Sigmoid colon (tissue), 7 donors: ENCODE data around the gene PKN1. TPM values are rescaled to one million over a fixed set of nuclear protein-coding genes. Genes with fewer than 3 reads are reported as not detected.
A peak's percentile ranks its signal among the peaks of the same experiment; 100 is the strongest.
"Not testable (repeated sequence)": the region's sequence is repeated elsewhere in the genome, so short reads cannot be mapped to it uniquely, and the experiment has no call there.

Experiments used
- DNase-seq: peaks from one replicate; pipeline ENCODE4 v3.0.0-alpha.2; 2019
- H3K27ac ChIP-seq, 4 donors: fragments of 200-600 bp; sonication (generic); one replicate each; pipeline ENCODE4 v1.5.1; 2016 to 2019; ENCODE audit warnings: mild to moderate bottlenecking in 1 of 4
- H3K27me3 ChIP-seq, 3 donors: fragments of 200-600 bp; sonication (generic); one replicate each; pipeline ENCODE4 v1.5.1; 2019; ENCODE audit warnings: mild to moderate bottlenecking in 1 of 3
- H3K36me3 ChIP-seq, 4 donors: fragments of 200-600 bp; sonication (generic); one replicate each; pipeline ENCODE4 v1.5.1; 2016 to 2019
- H3K4me1 ChIP-seq, 4 donors: fragments of 200-600 bp; sonication (generic); one replicate each; pipeline ENCODE4 v1.5.1; 2017 to 2019
- H3K4me3 ChIP-seq, 4 donors: fragments of 200-600 bp; sonication (generic); one replicate each; pipeline ENCODE4 v1.5.1; 2017 to 2019; ENCODE audit warnings: mild to moderate bottlenecking in 2 of 4, moderate library complexity in 1 of 4
- H3K9me3 ChIP-seq, 4 donors: fragments of 200-600 bp in 3 of 4; sonication (generic) in 3 of 4; one replicate each; pipeline versions ENCODE4 v1.5.1 to v1.6.1; 2013 to 2019
- CTCF ChIP-seq, 4 experiments: fragments of 450-650 bp in 3 of 4; fragments of 200-600 bp in 1 of 4; IDR thresholded peaks; one replicate each; pipeline ENCODE4 v1.5.1; 2016 to 2019; ENCODE audit warnings: antibody characterized with exemption in 4 of 4, mild to moderate bottlenecking in 3 of 4, moderate library complexity in 2 of 4
- EP300 ChIP-seq, 4 donors: sonication (generic); formaldehyde crosslinking; IDR thresholded peaks; one replicate each; pipeline ENCODE4 v1.6.1; 2017; ENCODE audit warnings: antibody characterized with exemption in 4 of 4
- POLR2A ChIP-seq, 2 donors: fragments of 450-650 bp; IDR thresholded peaks; one replicate each; pipeline ENCODE4 v1.6.1; 2016; ENCODE audit warnings: antibody characterized with exemption in 2 of 2, mild to moderate bottlenecking in 2 of 2, moderate library complexity in 2 of 2
- POLR2AphosphoS5 ChIP-seq, 4 donors: sonication (generic); formaldehyde crosslinking; IDR thresholded peaks; one replicate each; pipeline ENCODE4 v1.6.1; 2017; ENCODE audit warnings: antibody characterized with exemption in 4 of 4
- WGBS, 2 donors: extraction: QIAGEN DNeasy Blood & Tissue Kit; methylation state at CpG; one replicate each; pipeline ENCODE4 v1.1.7; 2013; 5-methylcytosine and 5-hydroxymethylcytosine counted together
- intact Hi-C: fragments of 100-400 bp; cut with DNase I; formaldehyde crosslinking; loops from one replicate; pipeline ENCODE4 v1.15.1; 2023
- polyA plus RNA-seq, 3 donors: library from polyadenylated mRNA; stranded (reverse); fragments of 200-250 nt; gene quantifications; one replicate each; pipeline ENCODE4 v1.2.3, GENCODE V29; 2013
- total RNA-seq, 4 donors: library from RNA; depleted of rRNA; stranded (reverse); fragments of >200 nt; gene quantifications; one replicate each; pipeline ENCODE4 v1.1.0, GENCODE V29; 2016
- donor health status: healthy with polysubstance abuse.
- donor health status: Bipolar disorder and iron deficiency.
- donor health status: healthy.

The PKN1 gene
- total and polyA plus RNA-seq, 7 donors = 20.8 to 126 (median 79.2) TPM

- WGBS, 2 donors = 82 to 85% methylated on average over 11 of the region's 11 CpGs
- no peak for DNase-seq
- H3K27ac ChIP-seq = no peak overlapping the region
- H3K4me3 ChIP-seq = no peak overlapping the region
- TF ChIP-seq POLR2AphosphoS5 (IDR thresholded peaks at IDR 0.05) (no peak), CTCF (IDR thresholded peaks at IDR 0.05) (no peak), EP300 (IDR thresholded peaks at IDR 0.05) (no peak), POLR2A (IDR thresholded peaks at IDR 0.05) (no peak)
- intact Hi-C loops = no loop called here
- H3K27me3 ChIP-seq = no peaks in the 10 kb centered on the region
- H3K9me3 ChIP-seq = no peaks in the 10 kb centered on the region
- peaks cover 0 to under 1% (median 0%) of the 10 kb centered on the region in 4 donors for H3K4me1 ChIP-seq
- H3K36me3 ChIP-seq = no peaks in the 10 kb centered on the region
Measured at GRCh38 chr19:14502334-14503092, 69.4 kb downstream of the PKN1 start.

GRCh38 chr19:14503285-14503684 lies 70.2 kb downstream of the PKN1 start:
- TF ChIP-seq CTCF (IDR thresholded peaks at IDR 0.05) (no peak), POLR2AphosphoS5 (IDR thresholded peaks at IDR 0.05) (no peak), POLR2A (IDR thresholded peaks at IDR 0.05) (no peak), EP300 (IDR thresholded peaks at IDR 0.05) (no peak)
- Histone ChIP-seq H3K4me1 (no peaks in the 10 kb centered on the region), H3K27me3 (no peaks in the 10 kb centered on the region), H3K9me3 (no peaks in the 10 kb centered on the region), H3K4me3 (no peak overlapping the region), H3K27ac (no peak overlapping the region), H3K36me3 (no peaks in the 10 kb centered on the region)
- WGBS, 2 donors = 68 to 86% methylated on average over 1 of the region's 1 CpG
- DNase-seq = no peak
- intact Hi-C loops = no loop called here

- H3K4me3 ChIP-seq, DNase-seq, H3K36me3 ChIP-seq, intact Hi-C loops, H3K4me1 ChIP-seq, H3K27me3 ChIP-seq, H3K27ac ChIP-seq, H3K9me3 ChIP-seq: not testable (repeated sequence)
- 85 to 89% methylated on average over 8 of the region's 8 CpGs for WGBS, 2 donors
Measured at GRCh38 chr19:14504575-14504974, 71.5 kb downstream of the PKN1 start.

GRCh38 chr19:14505488-14506239 lies 72.6 kb downstream of the PKN1 start:
- 17 to 38% methylated on average over 19 of the region's 19 CpGs for WGBS, 2 donors
- Histone ChIP-seq H3K4me1 (no peaks in the 10 kb centered on the region), H3K4me3 (no peak overlapping the region), H3K36me3 (no peaks in the 10 kb centered on the region), H3K27ac (peak overlapping the region in 1 of 4 donors; percentile 27), H3K27me3 (no peaks in the 10 kb centered on the region), H3K9me3 (no peaks in the 10 kb centered on the region)
- DNase-seq = no peak
- TF ChIP-seq POLR2AphosphoS5 (IDR thresholded peaks at IDR 0.05) = no peak
- no peak for TF ChIP-seq EP300 (IDR thresholded peaks at IDR 0.05)
- no peak for TF ChIP-seq POLR2A (IDR thresholded peaks at IDR 0.05)
- peak in 3 of 4 experiments; percentile 15 to 51 (median 34) for TF ChIP-seq CTCF (IDR thresholded peaks at IDR 0.05)
- intact Hi-C loops = no loop called here

- no peaks in the 10 kb centered on the region for H3K9me3 ChIP-seq
- intact Hi-C loops = no loop called here
- no peak for TF ChIP-seq POLR2A (IDR thresholded peaks at IDR 0.05)
- no peak for TF ChIP-seq EP300 (IDR thresholded peaks at IDR 0.05)
- TF ChIP-seq CTCF (IDR thresholded peaks at IDR 0.05) = no peak
- no peak for TF ChIP-seq POLR2AphosphoS5 (IDR thresholded peaks at IDR 0.05)
- H3K27ac ChIP-seq = no peak overlapping the region
- no peaks in the 10 kb centered on the region for H3K36me3 ChIP-seq
- DNase-seq = no peak
- no peaks in the 10 kb centered on the region for H3K27me3 ChIP-seq
- 51 to 77% methylated on average over 12 of the region's 12 CpGs for WGBS, 2 donors
- H3K4me3 ChIP-seq = no peak overlapping the region
- peaks cover 0 to 8% (median 0%) of the 10 kb centered on the region in 4 donors for H3K4me1 ChIP-seq
Measured at GRCh38 chr19:14507704-14508542, 74.8 kb downstream of the PKN1 start.
